ENCODE results near the gene GGT5.

Gene GGT5

DNA sequence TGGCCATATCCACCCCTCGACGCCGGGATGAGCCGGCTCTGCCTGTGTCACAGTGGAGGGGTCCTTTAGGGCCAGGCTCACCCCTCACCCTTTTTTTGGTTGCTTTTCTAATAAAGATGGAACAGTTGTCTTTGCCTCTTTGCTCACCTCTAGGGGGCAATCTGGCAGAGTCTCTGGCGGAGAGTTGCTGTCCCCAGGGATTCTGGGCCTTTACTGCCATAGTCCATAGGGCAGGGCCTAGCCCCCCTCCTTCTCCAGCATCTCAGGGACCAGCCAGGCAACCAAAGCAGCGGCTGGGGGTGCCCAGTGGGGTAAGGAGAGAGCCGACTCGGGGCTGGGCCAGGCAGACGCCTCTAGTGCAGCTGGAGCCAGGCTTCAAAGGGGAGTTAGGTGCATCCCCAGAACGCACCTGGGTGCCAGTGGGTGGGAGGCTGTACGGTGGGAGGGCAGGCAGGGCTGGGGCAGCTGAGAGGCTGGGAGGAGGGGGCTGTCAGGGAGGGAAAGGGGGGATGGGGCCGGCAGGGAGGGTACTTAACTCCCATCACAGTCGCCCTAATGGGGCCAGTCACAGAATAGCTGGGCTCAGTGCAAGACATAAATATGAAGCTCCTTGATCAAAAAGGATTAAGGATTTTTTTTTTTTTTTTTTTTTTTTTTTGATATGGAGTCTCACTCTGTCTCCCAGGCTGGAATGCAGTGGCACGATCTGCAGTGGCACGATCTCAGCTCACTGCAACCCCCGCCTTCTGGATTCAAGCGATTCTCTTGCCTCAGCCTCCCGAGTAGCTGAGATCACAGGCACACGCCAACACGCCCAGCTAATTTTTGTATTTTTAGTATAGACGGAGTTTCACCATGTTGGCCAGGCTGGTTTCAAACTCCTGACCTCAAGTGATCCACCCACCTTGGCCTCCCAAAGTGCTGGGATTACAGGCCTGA lies 66.1 kb downstream of the GGT5 start:
- WGBS (ENCODE audit: insufficient coverage): 92% methylated on average over 15 of the region's 21 CpGs
- CTCF ChIA-PET: interaction anchor here (0.7 to 43.2 kb wide), 5 partner anchors 9 to 75 kb away, joined by 3 to 1213 read pairs (median 4); no protein-coding TSS in a partner anchor
- POLR2A ChIA-PET: interaction anchor here (0.8 kb wide), 1 partner anchor 18 kb away, joined by 3 read pairs; no protein-coding TSS in a partner anchor
- Histone ChIP-seq H3K4me1 (ENCODE audit: control extremely low read depth in 1 of 4, control insufficient read depth in 4 of 4, insufficient read depth in 4 of 4, low read length in 3 of 4) (no peaks in the 10 kb centered on the region), H3K9me3 (ENCODE audit: control extremely low read depth in 1 of 5, control insufficient read depth in 4 of 5, insufficient read depth in 2 of 5, low read depth in 1 of 5, low read length in 4 of 5) (no peaks in the 10 kb centered on the region), H3K36me3 (ENCODE audit: control insufficient read depth in 4 of 4, insufficient read depth in 4 of 4, low read length in 3 of 4) (peaks cover 9 to 53% (median 33%) of the 10 kb centered on the region in 4 experiments), H3K4me3 (ENCODE audit: control insufficient read depth in 1 of 7, extremely low read depth in 1 of 7, insufficient read depth in 4 of 7, low read depth in 2 of 7, low read length in 6 of 7) (no peak overlapping the region), H3K27me3 (replicated peaks in 2 of 5; ENCODE audit: control insufficient read depth in 4 of 5, insufficient read depth in 5 of 5, low read length in 4 of 5) (no peaks in the 10 kb centered on the region), H3K27ac (ENCODE audit: insufficient read depth in 1 of 2, low read depth in 1 of 2, low read length in 2 of 2, poor library complexity in 1 of 2, severe bottlenecking in 2 of 2) (no peak overlapping the region)
- no peak for DNase-seq

DNA sequence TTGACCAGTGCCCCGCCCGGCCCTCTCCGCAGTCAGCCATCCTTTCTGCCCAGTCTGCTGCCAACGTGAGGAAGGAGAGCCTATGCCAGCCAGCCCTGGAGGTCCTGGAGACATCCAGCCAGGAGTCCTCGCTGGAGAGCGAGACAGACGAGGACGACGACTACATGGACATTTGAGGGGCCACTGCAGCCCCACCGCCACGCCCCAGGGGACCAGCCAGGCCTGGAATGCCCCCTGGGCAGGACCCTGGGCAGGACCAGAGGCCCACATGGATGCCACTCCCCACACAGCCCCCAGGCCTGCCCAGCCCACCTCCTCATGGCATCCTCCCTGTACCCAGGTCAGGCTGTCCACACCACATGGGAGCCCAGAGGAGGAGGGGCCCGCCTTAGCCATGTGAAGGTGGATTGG lies 66.9 kb downstream of the GGT5 start:
- no peaks in the 10 kb centered on the region for H3K4me1 ChIP-seq (ENCODE audit: control extremely low read depth in 1 of 4, control insufficient read depth in 4 of 4, insufficient read depth in 4 of 4, low read length in 3 of 4)
- H3K27me3 ChIP-seq (replicated peaks in 2 of 5; ENCODE audit: control insufficient read depth in 4 of 5, insufficient read depth in 5 of 5, low read length in 4 of 5): no peaks in the 10 kb centered on the region
- CTCF ChIA-PET: interaction anchor here (1.0 to 43.2 kb wide), 5 partner anchors 14 to 100 kb away, joined by 3 to 1213 read pairs (median 3); no protein-coding TSS in a partner anchor
- no peak overlapping the region for H3K27ac ChIP-seq (ENCODE audit: insufficient read depth in 1 of 2, low read depth in 1 of 2, low read length in 2 of 2, poor library complexity in 1 of 2, severe bottlenecking in 2 of 2)
- POLR2A ChIA-PET: no interaction called here
- 96% methylated on average over 12 of the region's 12 CpGs for WGBS (ENCODE audit: insufficient coverage)
- no peak overlapping the region for H3K4me3 ChIP-seq (ENCODE audit: control insufficient read depth in 1 of 7, extremely low read depth in 1 of 7, insufficient read depth in 4 of 7, low read depth in 2 of 7, low read length in 6 of 7)
- H3K9me3 ChIP-seq (ENCODE audit: control extremely low read depth in 1 of 5, control insufficient read depth in 4 of 5, insufficient read depth in 2 of 5, low read depth in 1 of 5, low read length in 4 of 5): no peaks in the 10 kb centered on the region
- H3K36me3 ChIP-seq (ENCODE audit: control insufficient read depth in 4 of 4, insufficient read depth in 4 of 4, low read length in 3 of 4): peaks cover 12 to 59% (median 36%) of the 10 kb centered on the region in 4 experiments
- DNase-seq: no peak

- no peaks in the 10 kb centered on the region for H3K4me1 ChIP-seq (ENCODE audit: control extremely low read depth in 1 of 4, control insufficient read depth in 4 of 4, insufficient read depth in 4 of 4, low read length in 3 of 4)
- H3K36me3 ChIP-seq (ENCODE audit: control insufficient read depth in 4 of 4, insufficient read depth in 4 of 4, low read length in 3 of 4): peaks cover 17 to 65% (median 39%) of the 10 kb centered on the region in 4 experiments
Observed at GRCh38 chr22:24177456-24177855, 67.4 kb downstream of the GGT5 start.

GRCh38 chr22:24177045-24177444 lies 67.8 kb downstream of the GGT5 start:
- Histone ChIP-seq H3K9me3 (ENCODE audit: control extremely low read depth in 1 of 5, control insufficient read depth in 4 of 5, insufficient read depth in 2 of 5, low read depth in 1 of 5, low read length in 4 of 5) (no peaks in the 10 kb centered on the region), H3K4me3 (ENCODE audit: control insufficient read depth in 1 of 7, extremely low read depth in 1 of 7, insufficient read depth in 4 of 7, low read depth in 2 of 7, low read length in 6 of 7) (no peak overlapping the region), H3K27me3 (replicated peaks in 2 of 5; ENCODE audit: control insufficient read depth in 4 of 5, insufficient read depth in 5 of 5, low read length in 4 of 5) (no peaks in the 10 kb centered on the region), H3K4me1 (ENCODE audit: control extremely low read depth in 1 of 4, control insufficient read depth in 4 of 4, insufficient read depth in 4 of 4, low read length in 3 of 4) (no peaks in the 10 kb centered on the region), H3K27ac (ENCODE audit: insufficient read depth in 1 of 2, low read depth in 1 of 2, low read length in 2 of 2, poor library complexity in 1 of 2, severe bottlenecking in 2 of 2) (no peak overlapping the region), H3K36me3 (ENCODE audit: control insufficient read depth in 4 of 4, insufficient read depth in 4 of 4, low read length in 3 of 4) (peaks cover 20 to 69% (median 42%) of the 10 kb centered on the region in 4 experiments)
- DNase-seq: no peak
- 100% methylated on average over 5 of the region's 5 CpGs for WGBS (ENCODE audit: insufficient coverage)
- POLR2A ChIA-PET: no interaction called here
- CTCF ChIA-PET: interaction anchor here (0.8 to 43.2 kb wide), 6 partner anchors 12 to 99 kb away, joined by 3 to 1213 read pairs (median 3); no protein-coding TSS in a partner anchor

More at GRCh38 chr22:24177456-24177855, 67.4 kb downstream of the GGT5 start:
- Histone ChIP-seq H3K27ac (ENCODE audit: insufficient read depth in 1 of 2, low read depth in 1 of 2, low read length in 2 of 2, poor library complexity in 1 of 2, severe bottlenecking in 2 of 2) (no peak overlapping the region), H3K27me3 (replicated peaks in 2 of 5; ENCODE audit: control insufficient read depth in 4 of 5, insufficient read depth in 5 of 5, low read length in 4 of 5) (no peaks in the 10 kb centered on the region), H3K4me3 (ENCODE audit: control insufficient read depth in 1 of 7, extremely low read depth in 1 of 7, insufficient read depth in 4 of 7, low read depth in 2 of 7, low read length in 6 of 7) (no peak overlapping the region), H3K9me3 (ENCODE audit: control extremely low read depth in 1 of 5, control insufficient read depth in 4 of 5, insufficient read depth in 2 of 5, low read depth in 1 of 5, low read length in 4 of 5) (no peaks in the 10 kb centered on the region)
- POLR2A ChIA-PET: no interaction called here
- no peak for DNase-seq
- CTCF ChIA-PET: interaction anchor here (0.8 to 43.2 kb wide), 7 partner anchors 12 to 100 kb away, joined by 3 to 1213 read pairs (median 3); no protein-coding TSS in a partner anchor
- WGBS (ENCODE audit: insufficient coverage): 100% methylated on average over 5 of the region's 10 CpGs

GRCh38 chr22:24176630-24177029 lies 68.3 kb downstream of the GGT5 start:
- ChIA-PET POLR2A (no interaction called here), CTCF (interaction anchor here (0.8 to 43.2 kb wide), 4 partner anchors 13 to 70 kb away, joined by 3 to 1213 read pairs (median 32); no protein-coding TSS in a partner anchor)
- no peak overlapping the region for H3K27ac ChIP-seq (ENCODE audit: insufficient read depth in 1 of 2, low read depth in 1 of 2, low read length in 2 of 2, poor library complexity in 1 of 2, severe bottlenecking in 2 of 2)
- no peaks in the 10 kb centered on the region for H3K4me1 ChIP-seq (ENCODE audit: control extremely low read depth in 1 of 4, control insufficient read depth in 4 of 4, insufficient read depth in 4 of 4, low read length in 3 of 4)
- WGBS (ENCODE audit: insufficient coverage): 95% methylated on average over 9 of the region's 10 CpGs
- H3K36me3 ChIP-seq (ENCODE audit: control insufficient read depth in 4 of 4, insufficient read depth in 4 of 4, low read length in 3 of 4): peaks cover 20 to 73% (median 44%) of the 10 kb centered on the region in 4 experiments
- DNase-seq: no peak
- no peaks in the 10 kb centered on the region for H3K9me3 ChIP-seq (ENCODE audit: control extremely low read depth in 1 of 5, control insufficient read depth in 4 of 5, insufficient read depth in 2 of 5, low read depth in 1 of 5, low read length in 4 of 5)
- no peaks in the 10 kb centered on the region for H3K27me3 ChIP-seq (replicated peaks in 2 of 5; ENCODE audit: control insufficient read depth in 4 of 5, insufficient read depth in 5 of 5, low read length in 4 of 5)
- no peak overlapping the region for H3K4me3 ChIP-seq (ENCODE audit: control insufficient read depth in 1 of 7, extremely low read depth in 1 of 7, insufficient read depth in 4 of 7, low read depth in 2 of 7, low read length in 6 of 7)

DNA sequence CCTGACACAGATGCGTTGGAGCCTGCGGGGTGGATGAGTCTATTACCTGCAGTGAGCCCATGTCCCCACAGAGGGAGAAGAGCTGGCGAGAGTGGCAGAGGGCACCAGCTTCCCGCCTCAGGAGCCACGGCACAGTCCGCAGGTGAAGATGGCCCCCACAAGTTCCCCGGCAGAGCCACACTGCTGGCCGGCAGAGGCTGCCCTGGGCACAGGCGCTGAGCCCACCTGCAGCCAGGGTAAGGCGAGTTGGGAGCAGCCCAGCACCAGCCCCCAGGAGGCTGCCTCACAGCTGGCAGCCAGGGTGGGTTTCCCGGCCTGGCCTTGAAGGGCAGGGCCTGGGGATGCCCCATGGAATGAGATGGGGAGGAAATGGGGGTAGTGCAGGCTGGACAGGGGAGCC lies 68.8 kb downstream of the GGT5 start:
- 95% methylated on average over 9 of the region's 11 CpGs for WGBS (ENCODE audit: insufficient coverage)
- CTCF ChIA-PET: interaction anchor here (1.0 to 43.2 kb wide), 7 partner anchors 37 to 168 kb away, joined by 3 to 1213 read pairs (median 8); no protein-coding TSS in a partner anchor
- Histone ChIP-seq H3K27me3 (replicated peaks in 2 of 5; ENCODE audit: control insufficient read depth in 4 of 5, insufficient read depth in 5 of 5, low read length in 4 of 5) (no peaks in the 10 kb centered on the region), H3K4me1 (ENCODE audit: control extremely low read depth in 1 of 4, control insufficient read depth in 4 of 4, insufficient read depth in 4 of 4, low read length in 3 of 4) (no peaks in the 10 kb centered on the region), H3K9me3 (ENCODE audit: control extremely low read depth in 1 of 5, control insufficient read depth in 4 of 5, insufficient read depth in 2 of 5, low read depth in 1 of 5, low read length in 4 of 5) (no peaks in the 10 kb centered on the region), H3K4me3 (ENCODE audit: control insufficient read depth in 1 of 7, extremely low read depth in 1 of 7, insufficient read depth in 4 of 7, low read depth in 2 of 7, low read length in 6 of 7) (no peak overlapping the region), H3K27ac (ENCODE audit: insufficient read depth in 1 of 2, low read depth in 1 of 2, low read length in 2 of 2, poor library complexity in 1 of 2, severe bottlenecking in 2 of 2) (no peak overlapping the region), H3K36me3 (ENCODE audit: control insufficient read depth in 4 of 4, insufficient read depth in 4 of 4, low read length in 3 of 4) (peaks cover 20 to 79% (median 48%) of the 10 kb centered on the region in 4 experiments)
- no peak for DNase-seq
- POLR2A ChIA-PET: interaction anchor here (1.1 kb wide), 1 partner anchor 43 kb away, joined by 4 read pairs; no protein-coding TSS in a partner anchor

All from common myeloid progenitor, CD34-positive (primary cell).